Kidney glomerular epithelial cell (primary cell): ENCODE results near the gene ZNF500.
"Not testable (repeated sequence)": the region's sequence is repeated elsewhere in the genome, so short reads cannot be mapped to it uniquely, and the experiment has no call there.

Experiments
- DNase-seq: peaks from one replicate; lab custom pipeline; 2025; lab: John Stamatoyannopoulos, UW

Gene ZNF500

DNA sequence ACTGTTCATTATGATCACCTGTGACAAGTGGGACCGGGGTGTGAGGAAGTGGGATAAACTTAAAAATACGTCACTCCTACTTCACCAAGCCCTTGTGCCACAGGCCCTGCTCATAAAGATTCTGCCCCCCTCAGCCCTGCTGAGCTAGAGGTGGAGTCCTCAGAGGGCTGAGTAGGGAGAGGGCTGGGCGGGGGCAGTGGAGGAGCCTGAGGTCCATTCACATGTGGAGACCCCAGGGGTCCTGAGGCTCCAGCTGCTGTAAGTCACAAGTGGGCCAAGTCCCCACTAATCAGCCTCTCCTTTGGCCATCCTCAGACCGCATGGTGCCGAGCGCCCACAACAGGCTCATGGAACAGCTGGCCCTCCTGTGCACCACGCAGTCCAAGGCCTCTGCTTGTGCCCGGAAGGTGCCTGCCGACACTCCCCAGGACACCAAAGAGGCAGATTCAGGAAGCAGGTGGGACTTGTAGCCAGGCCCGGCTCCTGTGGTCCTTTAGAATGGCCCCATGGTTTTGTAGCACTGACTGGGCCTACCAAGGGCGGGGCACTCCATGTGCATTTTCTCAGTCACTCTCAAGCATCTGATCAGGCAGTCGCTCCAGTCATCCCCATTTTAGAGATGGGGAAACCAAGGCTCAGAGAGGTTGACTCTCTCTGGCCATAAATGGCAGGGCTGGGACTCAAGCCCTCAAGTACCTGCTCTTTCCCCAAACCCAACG lies 22.2 kb downstream of the ZNF500 start:
- DNase-seq, result no peak

DNA sequence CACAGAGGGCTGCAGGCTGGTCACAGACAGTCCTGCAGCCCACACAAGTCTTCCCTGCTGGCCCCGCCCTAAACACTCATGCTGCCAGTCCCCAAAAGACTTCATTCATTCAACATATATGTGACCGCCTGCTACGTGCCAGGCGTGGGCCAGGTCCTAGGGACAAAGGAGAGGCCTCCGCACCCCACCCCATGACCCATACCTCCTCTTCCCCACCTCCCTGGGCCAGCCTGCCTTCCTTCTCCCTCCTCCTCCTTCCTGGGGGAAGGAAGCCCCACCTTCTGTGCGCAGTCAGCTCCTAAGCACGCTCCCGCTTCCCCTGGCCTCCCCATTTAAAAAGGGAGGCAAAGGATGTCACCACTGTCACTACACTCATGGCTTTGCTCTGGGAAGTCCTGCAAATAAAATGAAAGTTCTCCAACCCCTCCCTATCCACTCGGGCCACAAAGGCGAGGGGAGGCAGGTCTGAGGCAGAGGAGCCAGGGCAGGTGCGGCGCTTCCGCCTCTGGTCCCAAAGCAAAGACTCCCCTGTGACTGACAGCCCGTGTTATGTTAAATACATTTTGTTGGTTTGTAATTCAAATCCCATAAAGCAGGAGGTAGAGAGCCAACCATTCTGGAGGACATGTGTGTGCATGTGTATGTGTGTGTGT lies 23.6 kb downstream of the ZNF500 start:
- no peak for DNase-seq

DNA sequence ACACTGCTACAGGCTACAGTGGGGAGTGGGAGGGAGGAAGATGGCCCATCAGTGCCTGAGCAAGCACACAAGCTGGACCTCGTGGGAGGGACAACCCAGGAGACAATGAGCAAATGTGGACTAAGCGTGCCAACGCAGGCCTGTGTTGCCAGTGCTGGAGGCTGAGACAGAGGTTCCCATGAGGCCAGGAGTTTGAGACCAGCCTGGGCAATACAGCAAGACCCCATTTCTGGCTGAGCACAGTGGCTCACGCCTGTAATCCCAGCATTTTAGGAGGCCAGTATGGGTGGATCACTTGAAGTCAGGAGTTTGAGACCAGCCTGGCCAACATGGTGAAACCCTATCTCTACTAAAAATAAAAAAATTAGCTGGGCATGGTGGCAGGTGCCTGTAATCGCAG lies 28.6 kb downstream of the ZNF500 start:
- not testable (repeated sequence) for DNase-seq

DNA sequence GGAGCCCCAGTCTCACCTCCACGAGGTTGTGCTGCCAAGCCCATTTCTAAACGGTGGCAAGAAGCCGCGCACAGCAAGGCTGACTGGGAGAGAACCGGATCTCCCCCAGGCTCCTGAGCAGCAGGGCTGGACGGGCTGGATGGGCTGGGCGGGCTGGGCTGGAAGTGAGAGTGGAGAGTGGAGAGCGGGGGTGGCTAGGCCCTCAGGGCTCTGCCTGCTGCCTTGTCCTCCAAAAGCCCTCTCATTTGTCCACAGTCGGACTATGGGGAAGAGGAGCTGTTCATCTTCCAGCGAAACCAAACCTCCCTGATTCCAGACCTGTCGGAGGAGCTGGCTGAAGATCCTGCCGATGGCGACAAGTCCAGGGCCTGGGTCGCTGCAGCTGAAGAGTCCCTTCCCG lies 29.4 kb downstream of the ZNF500 start:
- DNase-seq, result no peak

DNA sequence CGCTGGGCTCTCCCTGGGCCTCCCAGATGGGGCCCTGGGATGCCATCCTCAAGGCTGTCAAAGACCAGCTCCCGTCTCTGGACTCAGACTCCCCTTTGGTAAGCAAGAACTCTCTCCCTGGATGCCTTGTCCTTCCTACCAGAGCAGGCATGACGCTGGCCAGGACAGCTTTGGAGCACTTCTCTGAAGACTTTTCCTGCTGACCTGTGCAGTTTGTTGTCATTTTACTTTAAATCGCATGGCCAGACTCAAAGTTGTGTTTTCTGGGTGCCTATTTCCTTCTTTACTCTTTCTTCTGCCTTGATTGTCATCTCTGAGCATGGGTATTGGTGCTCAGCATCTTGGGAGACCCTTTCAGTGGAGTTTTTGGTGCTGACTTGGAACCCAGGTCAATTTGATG lies 30.4 kb downstream of the ZNF500 start:
- DNase-seq, result no peak

DNA sequence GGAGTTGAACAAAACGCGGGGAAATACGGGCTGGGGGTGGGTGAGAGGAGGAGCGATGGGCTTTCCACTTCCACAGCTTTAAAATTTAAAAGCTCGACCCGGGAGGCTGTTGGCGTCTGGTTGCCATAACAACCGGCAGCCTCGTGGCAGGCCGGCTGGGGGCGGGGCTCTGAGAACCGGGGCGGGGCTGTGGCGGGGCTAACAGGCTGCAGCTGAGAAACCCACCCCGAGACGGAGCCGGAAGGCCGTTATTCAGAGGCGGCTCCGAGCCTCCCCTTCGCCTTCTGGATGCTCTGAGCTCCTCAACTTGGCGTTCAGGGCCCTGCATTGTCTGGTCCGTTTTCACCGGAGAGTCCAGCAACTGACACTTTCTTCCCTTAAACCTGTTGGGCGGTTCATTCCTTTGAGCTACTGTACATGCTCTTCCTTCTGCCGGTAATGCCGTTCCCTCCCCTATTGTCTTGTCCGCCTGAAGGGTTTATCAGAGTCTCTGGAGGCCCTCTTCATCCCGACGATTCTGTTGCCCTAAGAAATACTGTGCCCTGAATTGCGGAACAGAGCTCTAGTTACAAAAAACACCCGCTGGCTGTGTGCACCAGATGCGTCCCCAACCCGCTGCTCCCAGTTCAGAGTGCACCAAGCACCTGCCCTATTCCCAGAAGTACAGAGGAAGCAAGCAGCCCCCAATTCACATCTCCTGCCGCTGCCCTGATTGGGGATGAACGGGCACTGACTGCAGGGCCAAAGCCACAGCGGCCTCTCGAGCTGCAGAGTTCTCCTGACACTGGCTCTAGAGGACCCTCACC lies 32.0 kb downstream of the ZNF500 start:
- DNase-seq, result peak; percentile 69

DNA sequence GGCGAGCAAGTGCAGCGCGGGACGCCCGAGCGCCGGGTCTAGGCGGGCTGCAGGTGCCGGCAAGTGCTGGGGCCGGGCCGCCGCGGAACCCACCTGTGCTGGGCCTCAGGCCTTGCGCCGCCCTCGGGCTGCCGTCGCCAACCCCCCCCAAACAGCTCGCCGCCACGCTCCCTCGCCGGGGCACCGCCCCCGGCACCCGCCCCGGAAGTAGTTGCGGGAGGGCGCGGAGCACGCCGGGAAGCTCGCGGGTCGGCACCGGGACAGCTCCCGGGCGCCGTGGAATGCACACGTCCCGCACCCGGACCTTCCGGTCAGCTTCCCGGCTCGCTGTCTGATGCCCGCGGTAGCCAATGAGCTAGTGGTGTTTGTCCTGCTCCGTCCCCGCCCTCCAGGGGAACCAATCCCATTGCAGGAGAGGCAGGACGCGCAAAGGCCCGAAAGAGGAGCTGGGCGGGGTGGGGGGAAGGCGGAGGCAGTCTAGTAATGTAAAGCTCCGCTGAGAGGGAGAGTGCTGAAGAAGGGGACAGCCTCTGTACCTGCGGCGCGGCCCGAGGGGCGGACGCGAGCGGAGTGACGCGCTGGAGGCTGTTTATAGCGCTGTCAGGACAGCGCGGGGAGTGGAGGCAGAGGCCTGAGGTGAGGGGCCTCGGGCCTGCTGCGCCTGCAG lies 32.8 kb downstream of the ZNF500 start, which contains the start of the genes ANKS3 and DNAAF8:
ANKS3 (minus strand) TSS at position 209 of the 667 bp plus-strand sequence. CDS start 4,122 bp downstream, outside the sequence.
DNAAF8 (plus strand) TSS at position 475 of the 667 bp plus-strand sequence. CDS start 1,978 bp downstream, outside the sequence.
- peak; percentile 92 for DNase-seq

DNA sequence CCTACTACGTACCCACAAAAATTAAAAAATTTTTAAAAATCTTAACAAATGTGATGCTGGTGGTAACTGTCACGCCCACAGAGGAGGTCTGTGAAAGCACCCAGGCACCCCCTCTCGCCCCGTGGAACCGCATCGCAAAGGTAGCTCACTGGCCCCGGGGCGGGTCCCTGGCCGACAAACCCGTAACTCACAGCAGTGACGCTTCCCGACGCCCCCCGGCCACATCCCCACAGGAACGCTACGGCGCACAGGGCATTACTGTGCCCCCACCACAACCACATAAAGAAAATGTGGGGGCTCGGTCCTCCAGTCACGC lies 33.3 kb downstream of the ZNF500 start:
- DNase-seq, result no peak

DNA sequence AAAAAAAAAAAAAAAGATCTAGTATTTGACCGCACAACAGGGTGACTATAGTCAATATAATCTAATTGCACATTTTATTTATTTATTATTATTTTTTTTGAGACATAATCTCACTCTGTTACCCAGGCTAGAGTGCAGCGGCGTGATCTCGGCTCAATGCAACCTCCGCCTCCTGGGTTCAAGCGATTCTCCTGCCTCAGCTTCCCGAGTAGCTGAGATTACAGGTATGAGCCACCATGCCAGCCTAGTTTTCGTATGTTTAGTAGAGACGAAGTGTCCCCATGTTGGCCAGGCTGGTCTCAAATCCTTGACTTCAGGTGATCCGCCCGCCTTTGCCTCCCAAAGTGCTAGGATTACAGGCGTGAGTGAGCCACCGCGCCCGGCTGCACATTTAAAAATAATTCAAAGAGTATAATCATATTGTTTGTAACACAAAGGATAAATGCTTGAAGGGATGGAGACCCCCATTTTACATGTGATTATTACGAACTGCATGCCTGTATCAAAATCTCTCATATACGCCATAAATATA lies 33.7 kb downstream of the ZNF500 start:
- no peak for DNase-seq

DNA sequence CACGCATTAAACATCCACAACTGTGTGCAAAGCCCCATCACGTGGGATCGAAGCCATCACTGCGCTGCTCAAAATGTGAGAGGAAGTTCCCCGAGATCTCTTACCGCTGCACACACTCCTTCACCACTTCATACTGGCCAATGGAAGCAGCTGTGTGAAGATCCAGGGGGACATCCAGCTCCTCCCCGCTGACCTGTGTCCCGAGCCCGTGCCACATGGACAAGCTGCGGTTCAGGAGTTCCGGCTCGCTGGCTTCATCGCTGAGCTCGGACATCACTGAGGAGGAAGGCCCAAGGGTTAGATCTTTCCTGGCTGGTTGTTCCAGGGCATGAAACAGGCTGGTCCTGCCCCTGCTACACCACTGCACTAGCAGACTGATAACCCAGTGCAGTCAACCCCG lies 37.1 kb downstream of the ZNF500 start:
- no peak for DNase-seq

DNA sequence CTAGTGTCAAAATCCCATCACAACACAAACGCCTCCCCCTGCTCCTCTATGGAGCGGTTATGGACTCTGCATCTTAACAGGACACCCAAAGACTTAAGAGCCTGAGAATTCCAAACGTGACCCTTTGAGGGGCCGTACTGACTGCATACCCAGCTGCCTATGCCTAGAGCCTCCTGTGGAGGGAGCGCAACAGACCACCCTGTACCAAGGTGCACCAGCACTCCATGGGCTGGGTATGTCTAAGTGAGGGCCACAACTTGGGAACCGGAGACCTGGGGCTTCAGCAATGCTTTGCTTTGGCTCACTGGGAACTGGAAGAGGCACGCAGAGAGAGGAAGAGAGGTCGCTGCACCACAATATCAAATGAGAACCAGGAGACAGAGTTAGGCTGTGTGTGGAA lies 38.3 kb downstream of the ZNF500 start:
- no peak for DNase-seq

DNA sequence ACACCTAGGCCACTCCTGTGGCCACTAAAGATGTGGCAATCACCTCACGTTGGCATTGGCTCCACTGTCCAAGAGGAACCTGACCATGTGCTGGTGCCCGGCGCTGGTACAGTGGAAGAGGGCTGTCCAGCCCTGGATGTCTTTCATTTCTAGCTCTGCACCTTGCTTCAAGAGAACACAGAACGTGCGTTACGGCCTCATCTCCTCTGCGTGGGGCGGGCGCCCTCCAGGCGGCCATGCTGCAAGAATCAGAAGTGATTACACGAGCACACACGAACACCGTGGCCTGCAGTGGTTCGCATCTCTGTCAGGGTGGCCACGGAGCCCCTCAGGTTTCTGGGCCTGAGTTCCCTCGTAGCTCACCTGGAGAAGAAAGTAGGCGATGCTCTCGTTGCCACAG lies 40.3 kb downstream of the ZNF500 start:
- DNase-seq, result no peak

DNA sequence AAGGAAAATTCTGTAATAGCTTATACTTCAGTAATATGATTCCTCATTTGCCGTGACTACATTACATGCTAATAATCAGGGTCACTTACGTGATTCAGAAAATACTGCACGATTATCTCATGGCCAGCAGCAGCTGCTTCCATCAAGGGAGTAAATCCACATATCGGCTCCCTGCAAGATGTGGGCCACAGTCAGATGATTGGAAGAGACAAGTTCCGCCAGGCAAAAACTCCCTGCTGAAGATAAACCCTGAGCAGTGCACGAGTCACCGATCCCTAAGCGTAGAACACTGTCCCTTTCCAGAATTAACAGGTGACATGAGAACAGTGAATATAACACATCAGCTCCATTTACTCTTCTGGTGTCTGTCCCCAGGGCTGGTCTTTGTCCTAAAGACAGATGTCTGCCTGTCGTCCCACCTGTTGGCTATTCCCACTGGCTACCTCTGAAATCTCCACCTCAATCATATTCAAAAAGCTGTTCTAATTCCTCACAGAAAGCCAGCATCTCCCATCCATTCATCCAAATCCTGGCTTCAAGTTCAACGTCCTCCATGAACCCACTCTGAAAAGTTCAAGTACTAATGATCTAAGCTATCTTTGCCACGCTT lies 42.2 kb downstream of the ZNF500 start:
- no peak for DNase-seq

DNA sequence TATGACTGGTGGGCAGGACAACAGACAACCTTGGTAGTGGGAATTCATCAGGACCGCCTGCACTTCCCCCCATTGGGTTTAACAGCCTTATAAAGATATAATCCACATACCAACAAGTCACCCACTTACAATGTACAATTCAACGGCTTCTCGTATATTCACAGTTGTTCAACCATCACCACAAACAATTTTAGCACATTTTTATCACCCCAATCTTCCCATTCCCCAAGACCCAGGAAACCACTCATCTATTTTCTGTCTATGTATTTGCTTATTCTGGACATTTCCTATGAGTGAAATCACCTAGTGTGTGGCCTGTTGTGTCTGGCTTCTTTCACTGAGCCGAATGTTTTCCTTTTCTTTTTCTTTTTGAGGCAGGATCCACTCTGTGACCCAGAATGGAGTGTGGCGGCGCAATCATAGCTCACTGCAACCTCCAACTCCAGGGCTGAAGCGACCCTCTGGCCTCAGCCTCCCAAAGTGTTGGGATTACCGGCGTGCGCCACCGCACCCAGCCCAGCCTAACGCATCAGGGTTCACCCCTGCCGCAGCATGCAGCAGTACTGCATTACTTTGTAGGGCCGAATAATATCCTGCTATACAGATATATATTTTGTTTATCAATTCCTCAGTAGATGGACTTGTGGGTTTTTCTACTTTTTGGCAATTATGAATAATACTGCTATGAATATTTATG lies 43.7 kb downstream of the ZNF500 start:
- no peak for DNase-seq

DNA sequence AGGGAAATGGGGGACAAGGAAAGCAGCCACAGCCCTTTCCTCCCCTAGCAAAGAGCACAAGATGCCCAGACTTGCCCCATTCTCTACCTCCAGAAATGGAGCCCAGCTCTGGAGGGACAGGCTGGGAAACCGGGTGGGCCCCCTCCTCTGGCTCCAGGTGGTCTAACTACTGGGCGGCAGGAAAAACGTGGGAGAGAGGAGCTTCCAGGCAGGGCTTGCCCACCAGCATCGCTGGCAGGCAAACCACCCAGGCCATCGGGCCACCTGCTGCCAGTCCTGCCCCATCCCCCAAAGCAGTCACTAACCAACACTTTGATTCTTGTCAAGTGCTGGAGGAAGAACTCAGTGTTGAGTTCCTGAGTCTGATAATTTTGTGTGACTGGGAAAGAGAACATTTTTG lies 48.5 kb downstream of the ZNF500 start:
- DNase-seq, result no peak

DNA sequence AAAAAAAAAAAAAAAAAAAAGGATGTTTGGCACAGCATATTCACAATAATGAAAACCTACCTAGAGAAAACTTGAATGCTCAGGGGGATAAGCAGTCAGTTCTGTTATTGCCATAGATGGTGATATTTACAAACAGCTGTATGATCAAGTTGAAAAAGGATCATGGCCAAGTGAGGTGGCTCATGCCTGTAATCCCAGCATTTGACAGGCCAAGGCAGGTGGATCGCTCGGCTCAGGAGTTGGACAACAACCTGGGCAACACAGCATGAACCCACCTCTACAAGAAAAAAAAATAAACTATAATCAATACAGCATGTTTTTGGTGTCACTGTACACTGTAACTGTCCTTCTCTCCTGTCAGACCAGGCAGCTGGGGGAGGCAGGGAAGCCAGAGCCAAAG lies 52.0 kb downstream of the ZNF500 start:
- no peak for DNase-seq

DNA sequence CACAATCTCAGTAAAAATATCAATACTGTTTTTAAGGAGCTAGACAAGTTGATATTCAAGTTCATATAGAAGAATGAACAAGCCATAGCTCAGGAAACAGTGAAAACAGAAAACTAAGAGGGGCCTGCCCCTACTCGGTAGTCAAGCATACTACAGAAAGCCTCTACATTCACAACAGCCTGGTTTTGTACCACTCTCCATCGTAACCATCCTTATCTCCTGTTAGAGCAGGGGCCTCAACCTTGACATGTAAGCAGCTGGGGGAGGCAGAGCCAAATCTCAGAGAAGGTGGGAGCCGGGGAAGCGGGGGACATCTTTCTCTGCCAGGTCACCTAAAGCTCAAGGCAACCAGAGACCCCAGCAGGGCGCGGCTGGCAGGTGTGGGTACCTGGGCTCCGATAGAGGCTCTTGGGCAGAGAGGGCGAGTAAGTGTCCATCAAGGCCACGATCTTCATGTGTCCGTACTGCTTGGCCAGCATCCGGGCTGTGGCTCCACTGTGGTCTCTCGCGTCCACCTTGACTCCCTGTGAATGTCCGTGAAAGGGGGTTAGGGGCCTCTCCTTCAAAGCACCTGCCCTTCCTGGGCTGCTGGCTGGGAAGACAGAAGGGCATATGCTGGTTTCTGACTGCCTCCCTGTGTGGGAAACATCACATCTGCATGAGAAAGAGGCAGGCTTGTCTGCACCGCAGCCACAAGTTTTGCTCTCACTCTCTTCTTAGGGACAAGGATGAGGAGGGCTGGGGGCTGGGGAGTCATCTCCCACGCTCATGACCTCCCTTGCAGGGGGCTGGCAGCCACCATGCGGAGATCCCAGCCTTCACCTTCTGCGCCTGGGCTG lies 53.1 kb downstream of the ZNF500 start:
- no peak for DNase-seq

DNA sequence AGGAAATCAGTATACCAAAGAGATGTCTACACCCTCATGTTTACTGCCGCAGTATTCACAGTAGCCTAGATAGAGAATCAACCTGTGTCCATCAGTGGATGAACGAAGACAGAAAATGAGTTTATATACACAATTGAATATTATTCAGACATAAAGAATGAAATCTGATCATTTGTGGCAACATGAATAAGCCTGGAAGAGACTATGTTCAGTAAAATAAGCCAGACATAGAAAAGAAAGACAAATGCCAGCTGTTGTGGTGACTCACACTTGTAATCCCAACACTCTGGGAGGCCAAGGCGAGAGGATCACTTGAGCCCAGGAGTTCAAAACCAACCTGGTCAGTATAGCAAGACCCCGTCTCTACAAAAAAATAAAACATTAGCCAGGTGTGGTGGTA lies 57.5 kb downstream of the ZNF500 start:
- no peak for DNase-seq

DNA sequence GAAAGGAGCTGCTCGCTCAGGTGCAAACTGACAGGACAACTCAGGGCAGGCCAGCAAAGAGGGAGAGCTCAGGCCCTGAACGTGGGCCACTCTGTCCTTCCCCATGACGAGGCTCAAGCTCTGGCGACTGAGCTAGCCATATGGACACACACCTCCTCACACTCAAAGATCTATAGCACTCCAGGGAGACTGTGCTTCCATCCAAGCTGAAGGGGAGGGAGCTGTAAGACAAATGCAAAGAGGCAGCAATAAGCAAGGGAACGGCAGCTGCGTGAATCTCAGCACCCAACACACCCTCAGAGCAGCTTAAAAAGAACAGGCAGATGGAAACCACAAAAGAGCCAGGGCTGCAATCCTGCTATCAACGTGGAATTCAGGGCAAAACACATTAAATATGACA lies 60.1 kb downstream of the ZNF500 start:
- no peak for DNase-seq

DNA sequence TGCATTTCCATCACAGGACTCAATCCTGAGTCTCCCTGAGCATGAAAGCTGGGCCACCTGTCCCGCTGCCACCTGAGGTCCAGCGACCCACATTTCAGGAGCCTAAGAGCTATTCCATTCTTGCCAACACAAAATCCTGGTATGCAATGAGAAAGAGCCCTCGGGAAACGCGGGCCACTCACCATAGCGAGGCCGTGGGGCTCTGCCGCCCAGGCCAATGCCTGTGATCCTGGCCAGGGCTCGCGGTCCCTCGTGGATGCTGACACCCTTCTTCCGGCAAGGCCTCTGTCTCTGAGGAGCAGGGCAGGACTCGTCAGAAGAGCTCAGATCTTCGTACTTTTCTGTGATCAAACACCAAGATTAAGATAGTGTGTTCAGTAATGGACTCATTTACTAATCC lies 62.0 kb downstream of the ZNF500 start:
- DNase-seq, result no peak
